Mucosa of rectum (tissue), 2 donors: ENCODE measurements around the gene RNF144B.

Source experiments
- H3K27ac ChIP-seq, 2 donors: one replicate each; pipeline ENCODE4 v1.7.0; 2013; ENCODE audit warnings: inconsistent platforms in 2 of 2, low read depth in 2 of 2, low read length in 2 of 2
- H3K27me3 ChIP-seq, 2 donors: one replicate each; pipeline ENCODE4 v1.7.0; 2013; ENCODE audit warnings: low read length in 2 of 2; ENCODE audit not compliant: control insufficient read depth in 2 of 2, insufficient read depth in 2 of 2
- H3K36me3 ChIP-seq, 2 donors: one replicate each; pipeline ENCODE4 v1.7.0; 2013; ENCODE audit warnings: low read length in 2 of 2; ENCODE audit not compliant: control insufficient read depth in 2 of 2, insufficient read depth in 2 of 2
- H3K4me1 ChIP-seq, 2 donors: one replicate each; pipeline ENCODE4 v1.7.0; 2013; ENCODE audit warnings: low read length in 2 of 2, mild to moderate bottlenecking in 1 of 2; ENCODE audit not compliant: control insufficient read depth in 2 of 2, insufficient read depth in 2 of 2
- H3K4me3 ChIP-seq, 2 donors: one replicate each; pipeline ENCODE4 v1.7.0; 2013; ENCODE audit warnings: low read length in 2 of 2
- H3K9ac ChIP-seq, 2 donors: one replicate each; pipeline ENCODE4 v1.7.0; 2013; ENCODE audit warnings: low read length in 2 of 2, low read depth in 1 of 2, mild to moderate bottlenecking in 1 of 2
- H3K9me3 ChIP-seq, 2 donors: one replicate each; pipeline ENCODE4 v1.7.0; 2013; ENCODE audit warnings: low read length in 2 of 2; ENCODE audit not compliant: control insufficient read depth in 2 of 2
- donor health status: healthy.
- donor health status: Normal muscosa, but diverticular disease.

RNF144B gene

DNA sequence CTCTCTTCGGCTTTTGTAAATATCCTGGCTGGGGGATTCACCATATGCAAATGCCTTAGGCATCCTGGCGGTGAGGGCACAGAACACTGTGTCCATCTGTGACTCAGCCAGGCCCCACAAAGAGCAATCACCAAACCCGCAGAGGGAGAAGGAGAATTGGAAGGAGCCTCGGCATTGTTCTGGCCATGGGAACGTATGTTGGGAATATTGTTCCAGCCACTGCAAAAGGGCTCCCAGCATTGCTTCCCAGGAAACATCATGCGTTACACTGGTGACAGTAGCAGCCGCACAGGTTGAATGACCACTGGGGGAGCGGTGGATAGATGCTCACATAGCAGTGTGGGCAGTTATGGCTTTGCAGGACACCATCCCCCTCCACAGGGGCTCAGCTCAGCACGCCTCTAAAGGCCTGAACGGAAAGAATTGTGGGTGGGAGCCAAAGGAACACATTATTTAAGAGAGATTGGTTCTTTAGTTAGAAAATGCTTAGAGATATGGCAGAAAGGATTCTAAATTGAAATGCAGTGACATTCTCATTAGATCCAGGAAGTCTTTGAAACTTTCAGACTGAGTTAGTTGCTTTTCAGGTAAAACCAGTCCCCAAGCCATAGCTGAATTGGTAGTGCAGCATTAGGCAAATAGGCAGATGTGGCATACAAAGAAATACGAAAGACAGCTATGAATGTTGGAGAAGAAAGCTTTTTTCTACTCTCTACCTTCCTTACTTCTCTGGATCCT, 104.3 kb downstream of the RNF144B start:
- H3K9me3 ChIP-seq, result no peaks in the 10 kb centered on the region
- no peaks in the 10 kb centered on the region for H3K27me3 ChIP-seq
- no peaks in the 10 kb centered on the region for H3K4me1 ChIP-seq
- no peak overlapping the region for H3K4me3 ChIP-seq
- H3K27ac ChIP-seq, result no peak overlapping the region
- no peaks in the 10 kb centered on the region for H3K36me3 ChIP-seq
- no peak overlapping the region for H3K9ac ChIP-seq

DNA sequence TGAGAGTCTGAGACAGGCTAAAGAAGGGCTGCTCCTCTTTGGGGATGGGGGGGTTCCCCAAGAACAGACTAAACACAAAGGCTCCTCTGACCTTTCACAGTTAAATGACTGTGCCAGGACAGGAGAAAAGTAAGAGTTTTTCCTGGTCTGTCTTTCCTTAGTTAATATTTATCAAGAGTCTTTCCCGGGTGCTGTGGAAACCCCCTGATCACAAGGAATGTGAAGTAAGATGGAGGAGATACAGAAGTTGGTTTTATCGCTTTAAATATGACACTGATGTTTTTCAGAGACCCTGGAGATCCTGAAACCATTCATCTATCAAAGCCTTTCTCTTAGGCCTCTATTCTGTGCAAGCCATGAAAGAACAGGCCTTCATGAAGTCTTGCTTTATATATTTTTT, 105.8 kb downstream of the RNF144B start:
- H3K9ac ChIP-seq, result no peak overlapping the region
- H3K27me3 ChIP-seq, result no peaks in the 10 kb centered on the region
- H3K27ac ChIP-seq, result no peak overlapping the region
- no peak overlapping the region for H3K4me3 ChIP-seq
- no peaks in the 10 kb centered on the region for H3K36me3 ChIP-seq
- H3K9me3 ChIP-seq, result no peaks in the 10 kb centered on the region
- H3K4me1 ChIP-seq, result no peaks in the 10 kb centered on the region

DNA sequence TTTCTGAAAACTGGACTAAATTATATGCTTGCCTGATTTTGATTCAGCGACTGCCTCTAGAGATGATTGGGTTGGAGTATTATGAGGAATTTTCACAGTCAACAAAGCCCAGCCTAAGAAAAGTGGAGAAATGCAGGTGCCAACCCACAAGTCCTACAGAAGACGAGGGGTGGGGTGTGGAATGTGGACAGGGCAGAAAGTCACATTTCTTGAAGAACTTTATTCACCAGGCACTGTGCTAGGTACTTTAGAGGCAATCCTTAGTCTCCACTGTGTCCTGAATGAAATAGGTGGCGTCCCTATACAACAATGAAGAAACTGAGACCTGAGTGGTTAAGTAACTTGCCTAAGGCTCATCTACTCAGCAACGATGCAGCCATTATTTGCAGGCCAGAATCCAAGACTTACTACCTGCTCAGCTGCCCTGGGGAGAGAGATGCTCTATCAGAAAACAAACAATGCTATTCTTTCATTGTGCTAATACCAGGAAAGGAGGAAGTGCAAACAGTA, 106.3 kb downstream of the RNF144B start:
- Histone ChIP-seq H3K27me3 (no peaks in the 10 kb centered on the region), H3K9ac (no peak overlapping the region), H3K4me1 (no peaks in the 10 kb centered on the region), H3K27ac (no peak overlapping the region), H3K9me3 (no peaks in the 10 kb centered on the region), H3K36me3 (no peaks in the 10 kb centered on the region), H3K4me3 (no peak overlapping the region)

DNA sequence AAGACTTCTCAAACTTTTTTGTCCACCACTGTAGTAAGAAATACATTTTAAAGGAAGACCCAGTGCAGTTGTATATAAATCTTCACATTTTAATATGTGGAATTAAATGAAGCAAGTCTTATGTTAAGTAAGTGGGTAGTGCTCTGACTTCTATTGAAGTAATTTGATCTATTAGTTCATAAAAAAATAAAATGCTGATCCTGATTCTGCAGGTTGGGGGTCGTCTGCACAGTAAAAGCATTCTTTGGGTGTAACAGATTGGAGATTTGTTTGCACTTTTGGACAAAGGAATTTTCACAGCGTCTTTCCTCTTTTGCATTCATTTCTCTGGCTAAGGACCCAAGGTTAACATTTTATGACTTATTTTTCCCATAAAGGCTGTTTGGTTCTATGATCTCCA, 106.8 kb downstream of the RNF144B start:
- Histone ChIP-seq H3K4me3 (no peak overlapping the region), H3K9me3 (no peaks in the 10 kb centered on the region), H3K36me3 (no peaks in the 10 kb centered on the region), H3K4me1 (no peaks in the 10 kb centered on the region), H3K27ac (no peak overlapping the region), H3K27me3 (no peaks in the 10 kb centered on the region), H3K9ac (no peak overlapping the region)

DNA sequence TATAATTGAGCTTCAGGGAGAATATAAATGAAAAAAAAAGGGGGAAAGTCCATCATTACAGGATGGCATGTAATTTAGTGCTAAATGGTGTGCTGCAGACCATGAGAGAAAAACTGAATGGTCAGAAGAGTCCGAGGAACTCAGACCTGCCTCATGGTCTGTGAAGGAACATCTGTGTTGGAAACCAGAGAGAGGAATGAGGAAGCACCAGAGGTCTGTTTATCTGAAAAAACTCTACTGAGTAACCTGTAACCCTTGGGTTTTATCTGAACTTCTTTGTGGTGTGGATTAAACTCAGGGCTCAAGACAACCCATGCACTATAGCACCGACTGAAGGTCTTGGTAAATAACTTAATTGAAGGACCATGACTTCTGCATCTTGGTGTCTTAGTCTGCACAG, 108.1 kb downstream of the RNF144B start:
- Histone ChIP-seq H3K4me1 (no peaks in the 10 kb centered on the region), H3K9me3 (no peaks in the 10 kb centered on the region), H3K9ac (no peak overlapping the region), H3K4me3 (no peak overlapping the region), H3K36me3 (no peaks in the 10 kb centered on the region), H3K27me3 (no peaks in the 10 kb centered on the region), H3K27ac (no peak overlapping the region)

DNA sequence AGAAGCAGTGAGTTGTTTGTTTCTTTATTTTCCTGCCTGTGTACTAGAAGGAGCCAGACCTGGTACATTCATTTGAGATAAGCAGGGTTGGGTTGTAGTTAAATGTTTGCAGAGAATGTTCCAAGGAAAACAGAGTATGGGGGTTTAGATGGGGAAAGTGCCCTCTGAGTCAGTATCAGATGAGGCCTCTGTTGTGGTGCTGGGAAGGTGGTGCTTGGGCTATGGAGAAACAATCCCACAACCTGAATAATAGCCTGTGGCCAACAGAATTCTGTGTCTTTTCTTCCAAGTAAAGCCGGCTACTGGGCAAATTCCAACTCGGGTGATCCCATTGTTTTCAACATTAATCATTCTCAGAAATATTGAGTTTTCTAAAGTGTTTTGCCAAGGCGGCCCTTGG, 109.3 kb downstream of the RNF144B start:
- Histone ChIP-seq H3K4me3 (no peak overlapping the region), H3K27ac (no peak overlapping the region), H3K36me3 (no peaks in the 10 kb centered on the region), H3K9ac (no peak overlapping the region), H3K9me3 (no peaks in the 10 kb centered on the region), H3K27me3 (no peaks in the 10 kb centered on the region), H3K4me1 (no peaks in the 10 kb centered on the region)

DNA sequence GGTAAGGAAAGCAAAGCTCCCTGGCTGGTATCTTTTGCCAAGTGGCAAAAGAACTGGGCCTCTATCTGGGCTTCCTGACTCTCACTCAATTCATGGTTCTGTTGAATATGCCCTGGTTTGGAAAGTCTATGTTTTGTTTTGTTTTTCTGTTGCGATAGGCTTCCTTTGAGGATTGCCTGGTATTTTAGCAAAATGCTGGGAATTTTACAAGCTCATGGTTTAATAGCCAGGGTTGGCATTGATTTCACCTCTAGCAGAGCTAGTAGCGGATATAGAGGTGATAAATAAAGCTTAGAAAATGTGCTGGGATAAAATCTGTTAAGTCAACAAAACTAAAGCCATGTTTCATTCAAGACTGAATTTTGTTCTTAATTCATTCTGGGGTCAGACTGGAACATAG, 109.9 kb downstream of the RNF144B start:
- Histone ChIP-seq H3K4me1 (no peaks in the 10 kb centered on the region), H3K27ac (no peak overlapping the region), H3K4me3 (no peak overlapping the region), H3K9ac (no peak overlapping the region), H3K27me3 (no peaks in the 10 kb centered on the region), H3K9me3 (no peaks in the 10 kb centered on the region), H3K36me3 (no peaks in the 10 kb centered on the region)

DNA sequence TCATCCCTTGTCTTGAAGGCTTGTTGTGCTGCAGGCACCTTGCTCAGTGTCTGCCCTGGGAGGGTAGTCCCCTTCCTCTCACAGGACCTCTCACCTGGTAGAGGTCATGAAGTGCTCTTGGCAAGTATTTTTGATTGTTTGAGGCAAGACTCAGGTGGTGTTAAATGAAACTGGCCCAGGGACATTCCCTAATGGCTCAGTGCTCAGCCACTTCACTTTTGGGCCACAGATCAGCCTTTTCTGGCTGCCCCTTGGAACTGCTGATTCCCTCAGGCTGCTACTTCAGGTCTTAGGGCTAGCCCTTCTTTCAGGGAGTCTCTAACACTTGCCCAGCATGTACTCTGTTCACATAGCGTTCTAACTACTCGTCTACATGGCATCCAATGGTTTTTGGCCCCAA, 111.3 kb downstream of the RNF144B start:
- no peaks in the 10 kb centered on the region for H3K36me3 ChIP-seq
- H3K4me3 ChIP-seq, result no peak overlapping the region
- H3K27ac ChIP-seq, result no peak overlapping the region
- H3K9ac ChIP-seq, result no peak overlapping the region
- no peaks in the 10 kb centered on the region for H3K4me1 ChIP-seq
- H3K27me3 ChIP-seq, result no peaks in the 10 kb centered on the region
- no peaks in the 10 kb centered on the region for H3K9me3 ChIP-seq

DNA sequence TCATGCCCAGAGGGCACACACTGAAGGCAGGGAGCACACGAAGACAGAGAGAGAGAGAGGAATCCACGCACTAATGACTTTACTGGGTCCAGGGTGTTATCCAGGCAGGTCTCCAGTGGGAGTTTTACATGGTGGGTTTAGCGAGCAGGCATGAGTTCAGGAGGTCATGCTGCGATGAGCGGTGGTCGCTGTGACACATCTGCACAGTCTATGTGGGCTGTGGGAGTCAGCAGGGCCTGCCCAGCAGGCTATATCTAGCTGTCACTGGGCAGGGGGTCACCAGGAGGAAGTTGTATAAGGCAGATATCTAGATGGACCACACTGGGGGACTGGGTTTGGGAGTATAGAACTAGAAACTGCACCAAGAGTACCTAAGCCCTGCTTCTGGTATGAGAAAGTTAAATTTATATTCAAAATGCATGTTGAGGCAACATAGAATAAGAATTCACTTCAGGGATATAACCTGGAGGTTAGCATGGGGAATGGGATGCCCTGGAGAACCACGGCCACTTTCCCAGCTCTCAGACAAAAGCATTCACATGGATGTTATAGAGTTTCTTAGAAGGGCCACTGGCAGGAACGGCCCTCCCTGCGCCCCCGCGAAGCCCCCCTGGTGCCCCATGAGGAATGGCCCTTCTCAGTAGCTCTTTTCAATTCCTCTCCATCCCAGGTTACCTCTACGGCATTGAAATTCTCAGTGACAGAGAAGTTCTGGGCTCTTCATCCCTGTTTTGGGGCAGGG, 113.9 kb downstream of the RNF144B start:
- no peak overlapping the region for H3K4me3 ChIP-seq
- H3K36me3 ChIP-seq, result no peaks in the 10 kb centered on the region
- H3K9ac ChIP-seq, result no peak overlapping the region
- no peak overlapping the region for H3K27ac ChIP-seq
- no peaks in the 10 kb centered on the region for H3K4me1 ChIP-seq
- no peaks in the 10 kb centered on the region for H3K9me3 ChIP-seq
- H3K27me3 ChIP-seq, result no peaks in the 10 kb centered on the region

DNA sequence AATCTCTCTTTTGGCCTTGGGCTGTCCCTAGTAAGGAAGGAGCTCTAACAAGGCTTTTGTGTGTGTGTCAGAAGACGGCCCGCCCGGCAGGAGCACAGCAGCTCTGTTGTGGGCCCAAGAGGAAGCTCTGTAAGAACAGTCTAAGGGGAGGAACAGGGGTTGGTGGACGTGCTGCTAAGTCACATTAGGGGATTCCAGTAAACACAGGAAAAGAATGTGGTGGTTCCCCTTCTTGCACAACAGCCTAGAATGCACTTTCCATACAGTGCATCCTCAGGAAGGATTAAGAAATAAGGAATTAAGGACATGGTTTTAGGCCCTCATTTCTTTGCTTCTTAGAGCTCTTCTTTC, 114.5 kb downstream of the RNF144B start:
- Histone ChIP-seq H3K4me3 (no peak overlapping the region), H3K4me1 (no peaks in the 10 kb centered on the region), H3K27me3 (no peaks in the 10 kb centered on the region), H3K27ac (no peak overlapping the region), H3K9me3 (no peaks in the 10 kb centered on the region), H3K36me3 (no peaks in the 10 kb centered on the region), H3K9ac (no peak overlapping the region)
